BLaER1 treated with 17β-estradiol and CSF1 and Interleukin-3, amounts not matched to agents 10 nM and 100 nM (cell line): Measurements from ENCODE around the gene CDH16.

Experiments
- H3K27ac ChIP-seq, 11 experiments: shearing (Covaris generic); formaldehyde crosslinking; 2 replicates each; pipeline ENCODE4 v1.8.1; 2022
- H3K27me3 ChIP-seq, 11 experiments: shearing (Covaris generic); formaldehyde crosslinking; 2 replicates each; pipeline ENCODE4 v1.8.1; 2022
- H3K36me3 ChIP-seq, 11 experiments: shearing (Covaris generic); formaldehyde crosslinking; 2 replicates each; pipeline ENCODE4 v1.8.1; 2022
- H3K4me1 ChIP-seq, 10 experiments: shearing (Covaris generic); formaldehyde crosslinking; 2 replicates each; pipeline ENCODE4 v1.8.1; 2022
- H3K4me2 ChIP-seq, 11 experiments: shearing (Covaris generic); formaldehyde crosslinking; 2 replicates each; pipeline ENCODE4 v1.8.1; 2022
- H3K4me3 ChIP-seq, 10 experiments: shearing (Covaris generic); formaldehyde crosslinking; 2 replicates each; pipeline ENCODE4 v1.8.1; 2022
- H3K9ac ChIP-seq, 11 experiments: shearing (Covaris generic); formaldehyde crosslinking; 2 replicates each; pipeline ENCODE4 v1.8.1; 2022
- H3K9me3 ChIP-seq, 11 experiments: shearing (Covaris generic); formaldehyde crosslinking; replicated peaks in 1 of 11; 2 replicates each; pipeline ENCODE4 v1.8.1; 2022
- H4K20me1 ChIP-seq, 11 experiments: shearing (Covaris generic); formaldehyde crosslinking; 2 replicates each; pipeline ENCODE4 v1.8.1; 2022
- Cebpa-rat ChIP-seq, 11 experiments: shearing (Covaris generic); IDR thresholded peaks; 2 replicates each; pipeline ENCODE4 v1.8.1; 2022

CDH16 gene

DNA sequence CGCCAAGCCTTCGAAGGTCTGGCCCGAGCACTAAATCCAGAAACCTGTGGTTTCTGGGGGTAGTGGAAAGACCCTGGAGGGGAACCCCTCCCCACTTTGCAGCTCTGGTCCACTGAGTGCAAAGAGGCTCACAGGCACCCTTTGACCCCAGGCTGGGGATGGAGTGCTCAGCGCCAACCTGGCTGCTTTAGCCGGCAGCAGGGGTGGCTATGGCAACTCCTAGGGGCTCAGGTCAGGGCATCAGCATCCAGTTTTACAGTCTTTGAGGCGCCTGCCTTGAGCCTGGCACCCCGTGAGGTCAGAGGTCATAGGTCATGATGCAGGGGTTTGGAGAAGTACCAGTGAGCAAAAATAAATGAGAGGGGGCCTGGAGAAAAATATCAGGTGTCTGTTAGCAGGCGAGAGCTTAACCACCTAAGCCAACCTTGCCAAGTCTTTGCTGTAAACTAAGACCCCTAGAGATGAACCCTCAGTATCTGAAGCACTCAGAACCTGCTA, 56.6 kb downstream of the CDH16 start:
- Histone ChIP-seq H3K4me2 (no peak overlapping the region), H3K27me3 (no peaks in the 10 kb centered on the region)

DNA sequence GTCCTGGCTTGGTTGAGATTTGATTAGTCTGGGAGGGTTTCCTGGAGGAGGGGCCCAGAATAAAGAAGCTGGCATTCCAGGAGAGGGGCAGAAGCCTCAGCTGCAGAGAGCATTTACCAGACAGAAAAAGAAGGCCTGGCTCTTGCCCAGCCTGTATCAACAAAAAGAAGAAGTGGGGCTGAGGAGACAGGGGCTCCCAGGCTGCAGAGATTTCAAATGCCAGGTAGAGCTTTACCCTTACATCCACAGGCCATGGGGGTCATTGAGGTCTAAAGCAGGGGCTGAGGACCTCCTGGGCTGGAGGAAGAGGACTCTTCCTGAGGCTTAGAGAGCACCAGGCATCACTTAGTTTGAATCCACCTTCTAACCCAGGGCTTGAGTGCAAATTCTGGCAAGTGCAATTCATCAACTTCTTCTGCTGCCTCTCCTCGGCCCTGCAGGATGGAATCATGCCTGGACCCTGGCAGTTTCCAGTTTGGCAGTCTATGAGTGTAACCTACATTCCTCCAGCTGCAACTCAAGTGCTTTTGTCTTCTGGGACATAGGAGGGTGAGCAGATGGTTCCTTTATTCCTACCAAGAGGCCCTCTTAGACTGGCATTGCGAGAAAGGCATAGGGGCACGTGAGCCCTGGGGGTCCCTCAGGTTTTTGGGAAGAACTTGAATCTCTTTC, 59.2 kb downstream of the CDH16 start:
- H3K27ac ChIP-seq = no peak overlapping the region
- no peak overlapping the region for H3K4me3 ChIP-seq
- no peak for TF ChIP-seq Cebpa-rat (IDR thresholded peaks at IDR 0.05)
- no peaks in the 10 kb centered on the region for H3K9me3 ChIP-seq
- no peaks in the 10 kb centered on the region; a peak in 1 of 22 replicates for H4K20me1 ChIP-seq
- 0 out of 22 replicates have a peak overlapping the region, but pooled peaks of 1 of the 11 experiments have one; percentile 19 for H3K4me2 ChIP-seq
- peaks cover 0 to 12% (median 6%) of the 10 kb centered on the region in 10 experiments; a peak in 13 of 20 replicates for H3K4me1 ChIP-seq
- H3K36me3 ChIP-seq = no peaks in the 10 kb centered on the region
- H3K9ac ChIP-seq = no peak overlapping the region
- H3K27me3 ChIP-seq = no peaks in the 10 kb centered on the region

More for the DNA sequence above, 56.6 kb downstream of the CDH16 start:
- Histone ChIP-seq H3K27ac (no peak overlapping the region), H4K20me1 (no peaks in the 10 kb centered on the region; a peak in 1 of 22 replicates), H3K36me3 (no peaks in the 10 kb centered on the region), H3K4me3 (no peak overlapping the region), H3K9ac (no peak overlapping the region), H3K9me3 (no peaks in the 10 kb centered on the region), H3K4me1 (peaks cover 0 to 11% (median 5%) of the 10 kb centered on the region in 10 experiments; a peak in 13 of 20 replicates)
- TF ChIP-seq Cebpa-rat (IDR thresholded peaks at IDR 0.05) = no peak

DNA sequence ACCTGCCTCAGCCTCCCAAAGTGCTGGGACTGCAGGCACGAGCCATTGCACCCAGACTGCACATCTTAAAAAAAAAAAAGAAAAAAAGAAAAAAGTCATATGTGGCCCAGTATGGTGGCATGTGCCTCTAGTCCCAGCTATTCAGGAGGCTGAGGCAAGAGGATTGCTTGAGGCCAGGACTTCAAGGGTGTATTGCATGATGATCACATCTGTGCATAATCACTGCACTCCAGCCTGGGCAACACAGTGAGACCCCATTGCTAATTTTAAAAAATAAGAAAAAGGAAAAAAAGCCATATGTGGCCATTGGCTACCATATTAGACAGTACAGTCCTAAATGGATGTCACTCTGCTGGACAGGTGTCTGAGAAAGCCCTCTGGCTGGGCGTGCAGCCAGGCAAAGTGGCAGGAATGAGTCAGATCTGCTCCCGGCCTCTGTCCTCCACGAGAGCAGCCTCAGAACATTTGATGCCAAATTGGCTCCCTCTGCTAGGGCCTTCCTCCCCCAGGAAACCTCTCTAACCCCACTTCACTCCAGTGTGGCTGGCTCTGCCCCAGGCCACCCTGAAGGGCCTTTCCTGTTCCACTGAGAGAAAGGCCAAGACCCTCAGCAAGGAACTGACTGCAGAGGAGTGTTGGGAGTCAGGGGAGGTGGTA, 59.8 kb downstream of the CDH16 start:
- TF ChIP-seq Cebpa-rat (IDR thresholded peaks at IDR 0.05) = no peak
- peaks cover 0 to 12% (median 6%) of the 10 kb centered on the region in 10 experiments; a peak in 13 of 20 replicates for H3K4me1 ChIP-seq
- H3K27ac ChIP-seq = no peak overlapping the region
- 0 out of 22 replicates have a peak overlapping the region, but pooled peaks of 1 of the 11 experiments have one; percentile 19 for H3K4me2 ChIP-seq
- no peak overlapping the region for H3K4me3 ChIP-seq
- H3K36me3 ChIP-seq = no peaks in the 10 kb centered on the region
- no peaks in the 10 kb centered on the region; a peak in 1 of 22 replicates for H4K20me1 ChIP-seq
- no peak overlapping the region for H3K9ac ChIP-seq
- H3K9me3 ChIP-seq = no peaks in the 10 kb centered on the region
- H3K27me3 ChIP-seq = no peaks in the 10 kb centered on the region
